ENCODE data around the gene PACS2. TPM values are rescaled to one million over a fixed set of nuclear protein-coding genes. Genes with fewer than 3 reads are reported as not detected.

PACS2 gene
- total RNA-seq, 2 donors from 2014 or later: 48.5 to 124 TPM

DNA sequence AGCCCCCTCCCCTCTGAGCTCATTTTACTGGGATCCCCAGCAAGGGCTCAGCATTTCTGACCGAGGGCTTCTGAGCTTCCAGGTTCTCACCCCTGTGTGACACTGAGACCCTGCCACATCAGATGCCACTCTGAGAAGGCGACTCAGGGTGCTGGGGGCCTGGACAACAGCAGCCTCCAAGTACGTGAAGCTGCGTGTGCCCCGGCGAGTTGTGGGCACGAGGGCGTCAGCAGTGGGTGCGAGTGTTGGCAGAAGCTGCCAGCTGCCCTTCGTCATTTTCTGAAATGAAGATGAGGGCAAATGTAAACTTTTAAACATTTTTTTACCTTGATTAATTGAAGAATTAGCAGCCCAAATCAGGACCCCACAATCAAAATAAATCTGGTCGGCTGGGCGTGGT lies 51.1 kb downstream of the PACS2 start:
- Histone ChIP-seq H3K27me3 (replicated peaks; ENCODE audit: insufficient read depth) (no peaks in the 10 kb centered on the region), H3K4me3 (no peak overlapping the region), H3K9me3 (no peaks in the 10 kb centered on the region), H3K4me1 (replicated peaks) (no peaks in the 10 kb centered on the region), H3K27ac (no peak overlapping the region), H3K36me3 (peaks cover 0 to 3% of the 10 kb centered on the region in 2 donors)
- WGBS: 99% methylated on average over 12 of the region's 12 CpGs
- TF ChIP-seq, protein P1, sequence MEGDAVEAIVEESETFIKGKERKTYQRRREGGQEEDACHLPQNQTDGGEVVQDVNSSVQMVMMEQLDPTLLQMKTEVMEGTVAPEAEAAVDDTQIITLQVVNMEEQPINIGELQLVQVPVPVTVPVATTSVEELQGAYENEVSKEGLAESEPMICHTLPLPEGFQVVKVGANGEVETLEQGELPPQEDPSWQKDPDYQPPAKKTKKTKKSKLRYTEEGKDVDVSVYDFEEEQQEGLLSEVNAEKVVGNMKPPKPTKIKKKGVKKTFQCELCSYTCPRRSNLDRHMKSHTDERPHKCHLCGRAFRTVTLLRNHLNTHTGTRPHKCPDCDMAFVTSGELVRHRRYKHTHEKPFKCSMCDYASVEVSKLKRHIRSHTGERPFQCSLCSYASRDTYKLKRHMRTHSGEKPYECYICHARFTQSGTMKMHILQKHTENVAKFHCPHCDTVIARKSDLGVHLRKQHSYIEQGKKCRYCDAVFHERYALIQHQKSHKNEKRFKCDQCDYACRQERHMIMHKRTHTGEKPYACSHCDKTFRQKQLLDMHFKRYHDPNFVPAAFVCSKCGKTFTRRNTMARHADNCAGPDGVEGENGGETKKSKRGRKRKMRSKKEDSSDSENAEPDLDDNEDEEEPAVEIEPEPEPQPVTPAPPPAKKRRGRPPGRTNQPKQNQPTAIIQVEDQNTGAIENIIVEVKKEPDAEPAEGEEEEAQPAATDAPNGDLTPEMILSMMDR (IDR thresholded peaks at IDR 0.05): no peak
- TF ChIP-seq POLR2AphosphoS5 (IDR thresholded peaks at IDR 0.05): no peak
- TF ChIP-seq POLR2A (IDR thresholded peaks at IDR 0.05): no peak
- DNase-seq (ENCODE audit: low spot score): no peak
- intact Hi-C loops (cut with DNase I): no loop called here

DNA sequence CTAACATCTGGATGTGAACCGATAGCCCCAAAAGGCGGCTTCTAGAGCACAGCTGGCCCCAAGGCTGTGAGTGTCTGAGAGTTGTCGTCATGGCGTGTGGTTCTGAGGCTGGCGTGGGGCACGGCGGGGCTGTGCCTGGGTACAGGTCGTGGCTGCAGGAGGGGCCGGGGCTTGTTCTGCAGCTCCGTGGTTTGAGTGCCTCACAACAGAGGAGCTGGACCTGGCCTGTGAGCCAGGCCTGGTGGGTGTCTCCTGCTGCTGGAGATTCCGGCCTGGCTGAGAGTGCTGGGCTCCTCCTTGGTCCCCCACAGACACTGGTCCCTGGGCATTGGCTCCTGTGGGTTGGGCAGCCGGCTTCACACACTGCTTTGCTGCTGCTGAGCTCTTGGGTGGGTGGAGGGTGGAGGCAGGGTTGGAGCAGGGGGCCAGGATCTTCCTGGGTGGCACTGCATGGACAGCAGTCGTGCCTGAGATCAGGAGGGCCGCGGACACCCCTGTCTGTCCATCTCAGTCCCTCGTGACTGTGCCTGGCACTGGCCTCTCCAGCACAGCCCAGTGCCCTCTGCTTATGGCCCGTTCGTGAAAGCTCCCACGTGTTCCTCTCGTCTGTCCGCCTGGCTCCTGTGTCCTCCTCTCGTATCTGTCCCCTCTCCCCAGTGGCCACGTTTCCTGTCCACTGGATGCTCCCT lies 52.0 kb downstream of the PACS2 start:
- Histone ChIP-seq H3K27me3 (replicated peaks; ENCODE audit: insufficient read depth) (no peaks in the 10 kb centered on the region), H3K4me1 (replicated peaks) (no peaks in the 10 kb centered on the region), H3K4me3 (no peak overlapping the region), H3K36me3 (peaks cover 0 to 3% of the 10 kb centered on the region in 2 donors), H3K27ac (no peak overlapping the region), H3K9me3 (no peaks in the 10 kb centered on the region)
- no peak for DNase-seq (ENCODE audit: low spot score)
- intact Hi-C loops (cut with DNase I): no loop called here
- TF ChIP-seq POLR2A (IDR thresholded peaks at IDR 0.05): no peak
- TF ChIP-seq, protein P1 (IDR thresholded peaks at IDR 0.05): no peak
- no peak for TF ChIP-seq POLR2AphosphoS5 (IDR thresholded peaks at IDR 0.05)
- WGBS: 95% methylated on average over 23 of the region's 23 CpGs

DNA sequence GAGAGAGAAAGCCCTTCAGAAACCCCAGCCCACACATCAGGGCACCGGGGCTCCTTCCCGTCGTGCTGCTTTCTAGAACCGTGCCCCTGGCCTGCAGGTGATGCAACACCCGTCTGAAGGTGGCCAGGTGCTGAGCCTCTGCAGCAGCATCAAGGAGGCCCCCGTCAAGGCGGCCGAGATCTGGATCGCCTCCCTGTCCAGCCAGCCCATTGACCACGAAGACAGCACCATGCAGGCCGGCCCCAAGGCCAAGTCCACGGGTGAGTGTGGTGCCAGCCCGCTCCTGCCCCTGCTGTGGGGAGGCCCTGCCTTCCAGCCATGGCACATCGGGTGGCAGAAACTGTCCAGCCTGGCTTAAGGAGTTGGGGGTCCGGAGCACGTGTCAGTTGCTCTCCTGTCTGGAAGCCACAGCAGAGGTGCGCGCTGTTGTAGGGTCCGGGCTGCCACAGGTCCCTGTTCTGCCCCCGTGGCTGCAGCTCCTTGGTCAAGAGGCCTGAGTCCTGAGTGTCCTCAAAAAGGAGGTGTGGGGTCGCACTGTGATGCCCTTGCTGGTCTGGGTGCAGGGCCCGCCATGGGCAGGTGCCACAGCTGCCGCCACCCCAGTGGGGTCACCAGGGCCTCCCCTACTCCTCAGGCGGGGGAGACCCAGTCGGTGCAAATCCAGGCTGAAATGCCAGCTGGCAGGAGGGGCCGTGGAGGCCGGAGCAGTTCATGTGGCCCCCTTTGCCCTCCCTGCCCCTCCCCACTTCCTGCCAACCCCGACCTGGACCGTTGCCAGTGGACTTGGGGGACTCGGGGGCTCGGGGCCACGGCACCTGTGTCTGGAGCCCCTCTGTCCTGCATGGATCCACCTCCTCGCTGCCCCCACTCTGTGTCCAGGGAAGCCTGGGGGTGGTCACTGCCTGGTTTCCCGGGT lies 52.8 kb downstream of the PACS2 start:
- no peak for DNase-seq (ENCODE audit: low spot score)
- no peaks in the 10 kb centered on the region for H3K27me3 ChIP-seq (replicated peaks; ENCODE audit: insufficient read depth)
- H3K36me3 ChIP-seq: peaks cover 0 to 3% of the 10 kb centered on the region in 2 donors
- H3K4me3 ChIP-seq: no peak overlapping the region
- TF ChIP-seq, protein P1 (IDR thresholded peaks at IDR 0.05): no peak
- TF ChIP-seq POLR2A (IDR thresholded peaks at IDR 0.05): no peak
- TF ChIP-seq POLR2AphosphoS5 (IDR thresholded peaks at IDR 0.05): no peak
- 92% methylated on average over 31 of the region's 34 CpGs for WGBS
- no peak overlapping the region for H3K27ac ChIP-seq
- no peaks in the 10 kb centered on the region for H3K4me1 ChIP-seq (replicated peaks)
- no peaks in the 10 kb centered on the region for H3K9me3 ChIP-seq
- intact Hi-C loops (cut with DNase I): no loop called here

DNA sequence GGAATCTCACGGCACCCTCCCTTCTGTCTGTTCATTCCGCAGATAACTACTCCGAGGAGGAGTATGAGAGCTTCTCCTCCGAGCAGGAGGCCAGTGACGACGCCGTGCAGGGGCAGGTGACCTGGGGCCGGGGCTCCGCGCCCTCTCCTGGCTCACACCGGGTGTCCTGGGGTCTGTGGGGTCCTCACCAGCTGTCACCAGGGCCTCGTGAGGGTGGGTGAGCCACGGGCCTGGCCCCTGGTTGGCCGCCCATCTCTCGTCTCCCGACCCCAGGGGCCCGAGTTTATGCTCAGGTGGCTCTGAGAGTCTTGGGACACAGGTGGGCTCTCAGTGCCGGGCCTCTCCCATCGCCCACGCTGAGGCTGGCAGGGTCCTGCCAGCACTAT lies 53.5 kb downstream of the PACS2 start:
- H3K4me3 ChIP-seq: no peak overlapping the region
- peaks cover 0 to 3% of the 10 kb centered on the region in 2 donors for H3K36me3 ChIP-seq
- WGBS: 95% methylated on average over 20 of the region's 20 CpGs
- H3K27me3 ChIP-seq (replicated peaks; ENCODE audit: insufficient read depth): no peaks in the 10 kb centered on the region
- H3K27ac ChIP-seq: no peak overlapping the region
- no peak for DNase-seq (ENCODE audit: low spot score)
- no peaks in the 10 kb centered on the region for H3K4me1 ChIP-seq (replicated peaks)
- intact Hi-C loops (cut with DNase I): no loop called here
- TF ChIP-seq, protein P1 (IDR thresholded peaks at IDR 0.05): no peak
- TF ChIP-seq POLR2A (IDR thresholded peaks at IDR 0.05) (no peak), POLR2AphosphoS5 (IDR thresholded peaks at IDR 0.05) (no peak)
- H3K9me3 ChIP-seq: no peaks in the 10 kb centered on the region

Data from prostate gland (tissue), 2 donors.